Left renal cortex interstitium (tissue), 4 donors: Measurements from ENCODE around the gene CCDC102A. TPM values are rescaled to one million over a fixed set of nuclear protein-coding genes. Genes with fewer than 3 reads are reported as not detected.

Experiments
- DNase-seq, 4 donors: peaks; one replicate each; pipeline ENCODE4 v3.0.0-alpha.2; 2013; ENCODE audit warnings: low read depth in 4 of 4, low spot score in 2 of 4, missing footprints in 1 of 4
- polyA plus RNA-seq, 4 donors: library from polyadenylated mRNA; unstranded; fragments of 120-200 nt; gene quantifications; one replicate each; pipeline ENCODE4 v1.2.1, GENCODE V29; 2013; ENCODE audit not compliant: insufficient read length in 4 of 4

CCDC102A gene
- polyA plus RNA-seq, 4 donors, result 14.9 to 25.6 (median 18.6) TPM

- no peak for DNase-seq
Measured at GRCh38 chr16:57525761-57526160, 10.6 kb downstream of the CCDC102A start.

- no peak for DNase-seq
Measured at GRCh38 chr16:57522960-57523359, 13.4 kb downstream of the CCDC102A start.

GRCh38 chr16:57519796-57520360 lies 16.5 kb downstream of the CCDC102A start:
- no peak for DNase-seq

- no peak for DNase-seq
Measured at GRCh38 chr16:57518922-57519321, 17.4 kb downstream of the CCDC102A start.

GRCh38 chr16:57518520-57518919 lies 17.9 kb downstream of the CCDC102A start:
- no peak for DNase-seq

GRCh38 chr16:57517397-57518367 lies 18.7 kb downstream of the CCDC102A start:
- DNase-seq, result no peak

- no peak for DNase-seq
Measured at GRCh38 chr16:57516773-57517172, 19.6 kb downstream of the CCDC102A start.

GRCh38 chr16:57516176-57516725 lies 20.1 kb downstream of the CCDC102A start:
- DNase-seq, result no peak

- DNase-seq, result no peak
Measured at GRCh38 chr16:57514791-57515600, 21.4 kb downstream of the CCDC102A start.

- no peak for DNase-seq
Measured at GRCh38 chr16:57514371-57514770, 22.0 kb downstream of the CCDC102A start.

- DNase-seq, result peak in 3 of 4 donors; percentile 58 to 79 (median 70)
Measured at GRCh38 chr16:57513371-57514102, 22.8 kb downstream of the CCDC102A start.

- DNase-seq, result no peak
Measured at GRCh38 chr16:57512296-57513001, 23.9 kb downstream of the CCDC102A start.

GRCh38 chr16:57510016-57510871 lies 26.1 kb downstream of the CCDC102A start:
- no peak for DNase-seq

- no peak for DNase-seq
Measured at GRCh38 chr16:57509231-57509923, 27.0 kb downstream of the CCDC102A start.

- DNase-seq, result no peak
Measured at GRCh38 chr16:57508035-57508425, 28.3 kb downstream of the CCDC102A start.

GRCh38 chr16:57507136-57508034 lies 29.0 kb downstream of the CCDC102A start:
- DNase-seq, result no peak

GRCh38 chr16:57505169-57505568 lies 31.2 kb downstream of the CCDC102A start:
- no peak for DNase-seq
